ENCODE results near the gene CACNA1C. TPM values are rescaled to one million over a fixed set of nuclear protein-coding genes. Genes with fewer than 3 reads are reported as not detected.

CACNA1C gene
- polyA plus RNA-seq, 1 of the 3 experiments (the other 2 are of a cell fraction), result 1.5 TPM

GRCh38 chr12:2264651-2265232, 212.0 kb downstream of the CACNA1C start:
- Histone ChIP-seq H3F3A (replicated peaks; ENCODE audit: insufficient read depth) (peaks cover 26% of the 10 kb centered on the region), H3K4me3 (ENCODE audit: low read depth in 2 of 2, low read length in 1 of 2) (no peak overlapping the region), H3K4me2 (peak overlapping the region; percentile 68), H4K20me1 (ENCODE audit: insufficient read depth) (no peaks in the 10 kb centered on the region), H3K9ac (peak overlapping the region; percentile 49), H3K79me2 (ENCODE audit: insufficient read depth) (peaks cover 8% of the 10 kb centered on the region; the same call in 1 of the 2 replicates), H3K9me2 (no peaks in the 10 kb centered on the region), H3K27me3 (ENCODE audit: insufficient read depth) (no peaks in the 10 kb centered on the region), H3K27ac (ENCODE audit: low read depth in 2 of 2, low read length in 1 of 2) (peak overlapping the region; percentile 73 to 86; a peak in 3 of 4 replicates), H3K36me3 (replicated peaks in 1 of 2; ENCODE audit: control insufficient read depth in 1 of 2, insufficient read depth in 2 of 2, low read length in 1 of 2) (no peaks in the 10 kb centered on the region), H3K9me3 (no peaks in the 10 kb centered on the region), H2AFZ (ENCODE audit: low read depth) (no peak overlapping the region), H3K4me1 (ENCODE audit: control insufficient read depth in 1 of 2, insufficient read depth in 2 of 2, low read depth in 1 of 2, low read length in 1 of 2) (peaks cover 46 to 53% of the 10 kb centered on the region in 2 experiments; a peak in 3 of 4 replicates)
- CTCF ChIA-PET, result interaction anchor here (0.8 to 1.5 kb wide), 3 partner anchors 9 to 318 kb away, joined by 3 to 4 read pairs (median 4); no protein-coding TSS in a partner anchor
- POLR2A ChIA-PET, result no interaction called here
- 33% methylated on average over 6 of the region's 6 CpGs for WGBS (ENCODE audit: low lambda C conversion rate)
- DNase-seq, result no peak
- TF ChIP-seq CHD2 (IDR thresholded peaks at IDR 0.05; ENCODE audit: low read length, partially characterized antibody) (no peak), ZBTB33 (IDR thresholded peaks at IDR 0.05; ENCODE audit: borderline replicate concordance, low read depth) (peak; percentile 39; the same call in 1 of the 2 replicates), EP300 (IDR thresholded peaks at IDR 0.05; ENCODE audit: borderline replicate concordance in 1 of 2, low read depth in 1 of 2, low read length in 1 of 2) (peak in 1 of 2 experiments; percentile 94; a peak in 3 of 4 replicates), TEAD4 (IDR thresholded peaks at IDR 0.05; ENCODE audit: borderline replicate concordance, insufficient read depth) (peak; percentile 93), IRF3 (IDR thresholded peaks at IDR 0.05; ENCODE audit: low read depth, low read length) (no peak), FOXM1 (IDR thresholded peaks at IDR 0.05; ENCODE audit: low read depth) (0 out of 2 replicates have a peak, but pooled peaks have one; percentile 5), FOXJ3 (CRISPR knock-in tag; IDR thresholded peaks at IDR 0.05) (no peak), CTCF (IDR thresholded peaks at IDR 0.05) (no peak), USF1 (IDR thresholded peaks at IDR 0.05; ENCODE audit: borderline replicate concordance, low read depth) (no peak), ELF1 (IDR thresholded peaks at IDR 0.05) (no peak), TAF1 (IDR thresholded peaks at IDR 0.05; ENCODE audit: borderline replicate concordance, low read depth, low read length) (no peak), MAX (IDR thresholded peaks at IDR 0.05; ENCODE audit: low read depth) (peak; percentile 51), YY1 (IDR thresholded peaks at IDR 0.05; ENCODE audit: low read depth) (peak; percentile 43; the same call in 1 of the 2 replicates), REST (IDR thresholded peaks at IDR 0.05; ENCODE audit: low read depth, low read length) (no peak), RCOR1 (IDR thresholded peaks at IDR 0.05; ENCODE audit: low read length) (no peak), MEF2A (IDR thresholded peaks at IDR 0.05; ENCODE audit: borderline replicate concordance, low read depth) (peak; percentile 17; the same call in 1 of the 2 replicates), NFIC (IDR thresholded peaks at IDR 0.05; ENCODE audit: borderline replicate concordance) (peak; percentile 70), JUND (IDR thresholded peaks at IDR 0.05) (peak; percentile 90), PBX3 (IDR thresholded peaks at IDR 0.05) (peak; percentile 63), SIN3A (IDR thresholded peaks at IDR 0.05; ENCODE audit: borderline replicate concordance, low read depth, low read length) (peak; percentile 61; the same call in 1 of the 2 replicates)
